K562 (cell line): Measurements from ENCODE around the gene PDPK1. TPM values are rescaled to one million over a fixed set of nuclear protein-coding genes. Genes with fewer than 3 reads are reported as not detected.

Experiments
- CBX2 ChIP-seq: fragments of 200-600 bp; sonication (generic); IDR thresholded peaks from one replicate; pipeline ENCODE4 v1.6.1; 2012; ENCODE audit warnings: mild to moderate bottlenecking, low read length, inconsistent platforms; ENCODE audit not compliant: insufficient read depth, poor library complexity, severe bottlenecking
- CLOCK ChIP-seq: fragments of 250-450 bp; sonication (Bioruptor Pico); IDR thresholded peaks from 2 replicates; pipeline ENCODE4 v1.4.0; 2020; ENCODE audit warnings: mild to moderate bottlenecking, moderate library complexity, borderline replicate concordance
- E2F8 ChIP-seq: fragments of 450-650 bp; IDR thresholded peaks from 2 replicates; pipeline ENCODE4 v1.7.1; 2018; ENCODE audit warnings: mild to moderate bottlenecking, low read depth; ENCODE audit not compliant: partially characterized antibody
- ELF4 ChIP-seq: fragments of 450-650 bp; formaldehyde crosslinking; IDR thresholded peaks from 2 replicates; pipeline ENCODE4 v1.4.0; 2022; ENCODE audit warnings: missing genetic modification characterization
- ESRRA ChIP-seq: fragments of 450-650 bp; IDR thresholded peaks from 2 replicates; pipeline ENCODE4 v1.6.1; 2014; ENCODE audit warnings: low read depth, mild to moderate bottlenecking, moderate library complexity, borderline replicate concordance
- ETV6 ChIP-seq, 3 experiments: fragments of 150-350 bp in 1 of 3; sonication (generic) in 1 of 3; formaldehyde crosslinking in 1 of 3; IDR thresholded peaks; 2 replicates each; pipeline versions ENCODE4 v1.6.1 to v1.8.0; 2014 to 2022; ENCODE audit warnings: borderline replicate concordance in 2 of 3, low read depth in 2 of 3, antibody characterized with exemption in 1 of 3, low read length in 1 of 3, mild to moderate bottlenecking in 1 of 3, missing genetic modification reagents in 1 of 3
- FOXJ2 ChIP-seq: fragments of 200-800 bp; sonication (Bioruptor generic); IDR thresholded peaks from 2 replicates; pipeline ENCODE4 v1.6.1; 2016; ENCODE audit warnings: missing genetic modification characterization, missing compliant biosample characterization
- MED1 ChIP-seq: sonication (generic); formaldehyde crosslinking; IDR thresholded peaks from 2 replicates; pipeline ENCODE4 v1.8.1; 2023; ENCODE audit warnings: missing genetic modification reagents, borderline replicate concordance
- NCOA4 ChIP-seq: fragments of 450-650 bp; IDR thresholded peaks from 2 replicates; pipeline ENCODE4 v1.6.1; 2018; ENCODE audit warnings: mild to moderate bottlenecking; ENCODE audit not compliant: partially characterized antibody
- PBX2 ChIP-seq, 2 experiments: IDR thresholded peaks in 1 of 2; conservative IDR thresholded peaks in 1 of 2; 2 replicates each; pipeline ENCODE4 v1.6.1; 2016; ENCODE audit warnings: low read depth in 2 of 2, mild to moderate bottlenecking in 1 of 2, missing compliant biosample characterization in 1 of 2, missing genetic modification characterization in 1 of 2, moderate library complexity in 1 of 2
- PHF20 ChIP-seq: fragments of 450-650 bp; IDR thresholded peaks from 2 replicates; pipeline ENCODE4 v1.6.1; 2018; ENCODE audit not compliant: partially characterized antibody
- RBM15 ChIP-seq: fragments of 200-400 bp; formaldehyde crosslinking; IDR thresholded peaks from 2 replicates; pipeline ENCODE4 v1.6.1; 2018; ENCODE audit warnings: mild to moderate bottlenecking, low read length, moderate library complexity; ENCODE audit not compliant: insufficient read depth
- ZBTB5 ChIP-seq: fragments of 450-650 bp; IDR thresholded peaks from 2 replicates; pipeline ENCODE4 v1.6.1; 2017; ENCODE audit warnings: antibody characterized with exemption
- ZFX ChIP-seq: sonication (generic); formaldehyde crosslinking; IDR thresholded peaks from 2 replicates; pipeline ENCODE4 v1.8.0; 2022; ENCODE audit warnings: mild to moderate bottlenecking, missing genetic modification reagents, moderate library complexity
- ZNF143 ChIP-seq: sonication (generic); formaldehyde crosslinking; IDR thresholded peaks from 2 replicates; pipeline ENCODE4 v1.9.0; 2022; ENCODE audit warnings: mild to moderate bottlenecking, missing genetic modification reagents
- polyA plus RNA-seq, 8 experiments: library from polyadenylated mRNA; depleted of rRNA in 4 of 8; stranded (reverse) in 5 of 8; unstranded in 3 of 8; fragments of >200 nt; fragmentation: Nextera tagmentation in 2 of 8; fragmentation: Illumina TruSeq in 1 of 8; extraction: Ambion mirVana in 2 of 8; extraction: Trizol in 1 of 8; gene quantifications; 2 replicates each; pipeline versions ENCODE4 v1.2.1 to v1.2.3, GENCODE V29; 2011 to 2014; ENCODE audit warnings: inconsistent platforms in 1 of 8, missing spikeins in 1 of 8
- total RNA-seq, 7 experiments: library from RNA; depleted of rRNA in 6 of 7; stranded (reverse); fragments of >200 nt in 6 of 7; fragmentation: Illumina TruSeq in 2 of 7; extraction: Trizol in 2 of 7; gene quantifications; 2 replicates each; pipeline versions ENCODE4 v1.2.1 to v1.2.3, GENCODE V29; 2011 to 2021; ENCODE audit warnings: low replicate concordance in 1 of 7

Gene PDPK1
- total and polyA plus RNA-seq, 9 of the 15 experiments (the other 6 are each of a cell fraction or from before 2014, with no cell fraction given), result 4.0 to 37.2 (median 18.7) TPM

GRCh38 chr16:2511996-2512734 is 25.7 kb upstream of the PDPK1 start (continued):
- TF ChIP-seq ZBTB5 (0 out of 2 replicates have a peak, but pooled peaks have one; percentile 15), ZNF143 (CRISPR knock-in tag) (0 out of 2 replicates have a peak, but pooled peaks have one; percentile 20), CLOCK (no peak), MED1 (no peak), FOXJ2 (tag) (no peak), ELF4 (no peak), PBX2 (CRISPR knock-in tag; IDR thresholded peaks at IDR 0.05; ENCODE audit: low read depth) (no peak), PBX2 (tag; conservative IDR thresholded peaks at IDR 0.05; ENCODE audit: low read depth) (no peak), RBM15 (no peak), NCOA4 (no peak), E2F8 (no peak), ESRRA (peak; percentile 88), ETV6 (IDR thresholded peaks at IDR 0.05; ENCODE audit: borderline replicate concordance in 1 of 2, low read depth in 2 of 2, low read length in 1 of 2) (no peak), ETV6 (CRISPR knock-in tag; IDR thresholded peaks at IDR 0.05; ENCODE audit: borderline replicate concordance) (no peak), ZFX (peak; percentile 42; the same call in 1 of the 2 replicates), CBX2 (no peak), PHF20 (no peak)
